T47D (cell line): Measurements from ENCODE around the gene NELL1.

Experiments used
- DNase-seq, 2 experiments: peaks; one replicate each; pipeline versions ENCODE4 v3.0.0 to v3.0.0-alpha.2; 2011 to 2012; ENCODE audit warnings: low read depth in 1 of 2, low spot score in 1 of 2
- JUND ChIP-seq: IDR thresholded peaks from 2 replicates; pipeline ENCODE4 v1.6.1; 2012; ENCODE audit warnings: low read depth
- in situ Hi-C: cut with HindIII; loops from 2 replicates; pipeline ENCODE4 v1.10.0; 2016; ENCODE audit warnings: low sequenced_read_pairs, low pct_unique_long_range_greater_than_20kb

The NELL1 gene

GRCh38 chr11:20874358-20874757, 205.0 kb downstream of the NELL1 start:
- TF ChIP-seq JUND, result no peak
- in situ Hi-C loops, result no loop called here
- DNase-seq, result no peak

DNA sequence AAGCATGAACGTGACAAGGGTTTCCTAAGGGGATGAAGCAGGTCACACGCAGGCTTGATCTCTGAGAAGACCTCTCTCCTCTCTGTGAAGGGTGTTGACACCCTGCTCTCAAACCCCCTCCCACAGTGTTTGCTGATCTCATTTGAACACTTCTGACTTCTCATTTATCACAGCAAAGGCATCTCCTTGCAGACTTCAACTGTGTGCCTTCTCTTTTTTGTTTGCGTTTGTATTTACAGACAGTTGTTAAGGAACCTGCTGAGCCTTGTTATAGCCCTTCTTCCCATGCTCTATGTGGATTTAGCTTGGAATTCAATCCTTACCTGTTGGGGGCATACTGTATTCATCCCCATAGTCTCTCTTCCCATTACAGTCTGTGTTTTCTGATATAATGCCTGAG, 206.5 kb downstream of the NELL1 start:
- no peak for TF ChIP-seq JUND
- no peak for DNase-seq
- in situ Hi-C loops, result no loop called here

GRCh38 chr11:20876738-20877137, 207.4 kb downstream of the NELL1 start:
- no peak for TF ChIP-seq JUND
- in situ Hi-C loops, result no loop called here
- no peak for DNase-seq

- DNase-seq, result no peak
- in situ Hi-C loops, result no loop called here
- TF ChIP-seq JUND, result no peak
These were observed 210.7 kb downstream of the NELL1 start for GRCh38 chr11:20880094-20880493.

- no peak for DNase-seq
- in situ Hi-C loops, result no loop called here
- TF ChIP-seq JUND, result no peak
These were observed 212.1 kb downstream of the NELL1 start for GRCh38 chr11:20881328-20882079.

- TF ChIP-seq JUND, result no peak
- in situ Hi-C loops, result no loop called here
- no peak for DNase-seq
These were observed 217.8 kb downstream of the NELL1 start for GRCh38 chr11:20887137-20887536.

- no peak for DNase-seq
- in situ Hi-C loops, result no loop called here
- TF ChIP-seq JUND, result no peak
These were observed 224.9 kb downstream of the NELL1 start for GRCh38 chr11:20894296-20894695.

DNA sequence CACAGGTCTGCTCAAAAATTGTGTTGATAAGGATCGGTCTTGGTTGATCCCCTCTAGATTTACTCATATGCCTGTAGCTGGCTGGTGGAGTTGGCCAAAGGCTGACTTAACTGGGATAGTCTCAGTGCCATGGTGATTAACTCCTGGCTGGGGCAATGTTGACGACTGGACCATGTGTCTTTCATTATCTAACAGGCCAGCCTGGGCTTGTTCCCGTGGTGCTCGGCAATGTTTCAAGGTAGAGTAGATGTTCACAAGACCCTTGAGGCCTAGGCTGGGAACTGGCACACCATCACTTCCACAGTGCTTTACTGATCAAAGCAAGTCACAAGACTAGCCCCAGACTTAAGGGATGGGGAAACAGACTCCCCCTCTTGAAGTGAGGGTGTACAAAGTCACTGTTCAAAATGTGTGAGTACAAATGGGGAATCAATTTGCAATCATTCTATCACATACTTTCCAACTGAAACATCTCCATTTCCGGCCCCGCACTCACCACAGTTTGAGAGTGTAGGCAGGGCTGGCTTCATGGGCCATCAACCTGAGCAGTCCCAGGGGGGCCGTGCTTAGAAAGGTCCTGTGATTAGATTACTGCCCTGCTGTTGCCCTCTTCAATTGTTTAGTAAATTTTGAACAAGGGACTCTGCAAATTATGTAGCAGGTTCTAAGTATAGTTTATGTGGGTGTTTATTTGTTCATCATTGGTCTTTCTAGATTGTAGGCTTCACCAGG, 240.8 kb downstream of the NELL1 start:
- TF ChIP-seq JUND, result no peak
- in situ Hi-C loops, result no loop called here
- DNase-seq, result no peak

- in situ Hi-C loops, result no loop called here
- no peak for DNase-seq
- no peak for TF ChIP-seq JUND
These were observed 241.3 kb downstream of the NELL1 start for GRCh38 chr11:20910733-20911132.

DNA sequence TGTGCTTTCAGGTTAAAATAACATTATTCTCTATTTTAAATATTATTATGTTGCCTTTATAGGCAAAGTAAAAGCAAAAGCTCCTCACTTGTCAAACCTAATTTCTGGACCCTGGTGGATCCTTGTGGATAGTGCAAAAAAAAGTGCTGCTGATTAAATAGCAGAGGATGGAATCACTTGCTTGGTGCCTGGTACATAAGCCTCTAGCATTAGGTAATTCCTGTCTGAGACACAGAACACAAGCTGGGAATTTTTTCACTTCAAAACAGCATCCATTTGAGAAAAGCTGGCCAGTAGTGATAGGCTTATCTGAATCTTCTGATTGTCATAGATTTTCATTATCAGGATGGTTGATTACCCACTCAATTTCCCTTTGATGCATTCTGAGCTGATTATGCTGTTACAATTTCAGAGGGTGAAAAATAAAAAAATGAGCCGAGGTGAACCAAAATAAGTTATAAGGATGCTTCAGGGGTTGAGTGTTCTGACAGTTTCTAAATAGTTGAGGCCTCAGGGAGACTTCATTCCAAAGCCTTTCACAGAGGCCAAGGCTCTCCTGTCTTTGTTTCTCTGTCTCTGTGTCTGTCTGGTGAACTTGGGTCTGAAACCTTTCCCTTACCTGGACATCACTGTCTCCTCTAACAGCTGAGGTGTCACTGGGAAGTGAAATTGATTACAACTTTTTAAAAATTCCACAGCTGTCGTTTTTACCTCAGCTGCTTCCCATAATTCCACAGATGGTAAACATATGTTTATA, 242.9 kb downstream of the NELL1 start:
- no peak for TF ChIP-seq JUND
- no peak for DNase-seq
- in situ Hi-C loops, result no loop called here

- no peak for TF ChIP-seq JUND
- DNase-seq, result no peak
- in situ Hi-C loops, result no loop called here
These were observed 243.6 kb downstream of the NELL1 start for GRCh38 chr11:20912922-20913512.

DNA sequence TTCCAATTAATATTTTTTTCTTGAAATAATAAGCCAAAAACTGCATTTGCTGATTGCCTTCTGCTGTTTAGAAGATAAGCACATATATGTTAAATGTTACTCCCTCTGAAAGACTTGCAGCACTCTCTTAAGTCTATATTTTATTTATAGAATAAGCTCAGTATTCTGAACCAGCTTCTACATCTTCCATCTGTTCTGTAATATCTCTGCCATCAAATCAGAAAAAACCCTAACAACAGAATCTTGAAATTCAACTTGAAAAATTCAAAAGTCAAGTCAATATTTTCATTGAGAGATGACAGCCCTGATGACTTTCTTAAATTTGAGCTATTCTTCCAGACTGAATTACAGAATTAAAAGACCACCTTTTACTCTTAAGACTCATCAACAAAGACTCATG, 247.9 kb downstream of the NELL1 start:
- no peak for TF ChIP-seq JUND
- DNase-seq, result no peak
- in situ Hi-C loops, result no loop called here
